SJCRH30 (cell line): Measurements from ENCODE around the gene PAPLN. TPM values are rescaled to one million over a fixed set of nuclear protein-coding genes. Genes with fewer than 3 reads are reported as not detected.

Experiments
- DNase-seq, 2 experiments: peaks; one replicate each; pipeline ENCODE4 v3.0.0-alpha.2; 2015 to 2020
- H3K27ac ChIP-seq: fragments of 250-450 bp; sonication (Bioruptor Pico); 2 replicates; pipeline ENCODE4 v1.5.1; 2020; ENCODE audit warnings: mild to moderate bottlenecking, moderate library complexity
- H3K27me3 ChIP-seq: fragments of 250-450 bp; sonication (Bioruptor Pico); 2 replicates; pipeline ENCODE4 v1.5.1; 2020; ENCODE audit warnings: mild to moderate bottlenecking, moderate library complexity
- H3K36me3 ChIP-seq: fragments of 250-450 bp; sonication (Bioruptor Pico); 2 replicates; pipeline ENCODE4 v1.5.1; 2020; ENCODE audit warnings: mild to moderate bottlenecking, moderate library complexity
- H3K4me1 ChIP-seq: fragments of 250-450 bp; sonication (Bioruptor Pico); 2 replicates; pipeline ENCODE4 v1.5.1; 2020; ENCODE audit warnings: mild to moderate bottlenecking, moderate library complexity
- H3K4me3 ChIP-seq: fragments of 250-450 bp; sonication (Bioruptor Pico); 2 replicates; pipeline ENCODE4 v1.5.1; 2020; ENCODE audit warnings: mild to moderate bottlenecking, moderate library complexity
- H3K9me3 ChIP-seq: fragments of 250-450 bp; sonication (Bioruptor Pico); replicated peaks from 2 replicates; pipeline ENCODE4 v1.5.1; 2020; ENCODE audit warnings: mild to moderate bottlenecking, moderate library complexity
- total RNA-seq: library from RNA; depleted of rRNA; stranded (reverse); fragments of >200 nt; shearing (Covaris generic); gene quantifications from 2 replicates; pipeline ENCODE4 v1.2.3, GENCODE V29; 2014

The PAPLN gene
- total RNA-seq, 1 experiment from 2014 or later = not detected

- peaks cover 2% of the 10 kb centered on the region; the same call in 1 of the 2 replicates for H3K36me3 ChIP-seq
- no peak overlapping the region for H3K4me3 ChIP-seq
- DNase-seq = no peak
- H3K4me1 ChIP-seq = no peaks in the 10 kb centered on the region
- no peaks in the 10 kb centered on the region for H3K9me3 ChIP-seq
- H3K27me3 ChIP-seq = no peaks in the 10 kb centered on the region
- no peak overlapping the region for H3K27ac ChIP-seq
Measured at GRCh38 chr14:73269729-73270531, 32.6 kb downstream of the PAPLN start.

- no peaks in the 10 kb centered on the region for H3K9me3 ChIP-seq
- H3K36me3 ChIP-seq = peaks cover 2% of the 10 kb centered on the region; the same call in 1 of the 2 replicates
- no peaks in the 10 kb centered on the region for H3K4me1 ChIP-seq
- no peak overlapping the region for H3K4me3 ChIP-seq
- no peak overlapping the region for H3K27ac ChIP-seq
- DNase-seq = no peak
- H3K27me3 ChIP-seq = no peaks in the 10 kb centered on the region
Measured at GRCh38 chr14:73272393-73272792, 35.1 kb downstream of the PAPLN start.

- no peaks in the 10 kb centered on the region for H3K9me3 ChIP-seq
- no peaks in the 10 kb centered on the region for H3K4me1 ChIP-seq
- DNase-seq = no peak
- peaks cover 2% of the 10 kb centered on the region; the same call in 1 of the 2 replicates for H3K36me3 ChIP-seq
- H3K27ac ChIP-seq = no peak overlapping the region
- no peak overlapping the region for H3K4me3 ChIP-seq
- no peaks in the 10 kb centered on the region for H3K27me3 ChIP-seq
Measured at GRCh38 chr14:73273799-73274198, 36.5 kb downstream of the PAPLN start.

DNA sequence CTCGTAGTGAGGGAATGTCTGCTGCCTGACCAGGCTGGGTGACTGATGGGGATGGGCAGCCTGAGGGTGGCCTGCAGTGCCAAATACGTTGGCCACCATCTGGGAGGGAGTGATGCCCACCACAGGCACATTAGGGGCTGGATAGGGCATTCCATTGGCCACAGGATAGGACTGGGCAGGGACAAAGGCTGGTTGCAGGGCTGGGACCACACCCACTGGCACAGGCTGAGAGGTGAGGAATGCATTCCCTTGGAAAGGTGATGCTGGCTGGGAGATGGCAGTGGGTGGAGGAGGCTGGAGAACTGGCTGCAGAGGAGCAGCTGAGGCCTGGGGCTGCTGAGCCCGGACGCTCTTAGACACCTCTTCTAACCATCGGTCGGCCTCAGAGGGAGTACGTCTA is 39.5 kb downstream of the PAPLN start:
- no peak for DNase-seq
- Histone ChIP-seq H3K36me3 (peaks cover 5% of the 10 kb centered on the region; the same call in 1 of the 2 replicates), H3K9me3 (no peaks in the 10 kb centered on the region), H3K4me3 (no peak overlapping the region), H3K27ac (no peak overlapping the region), H3K27me3 (no peaks in the 10 kb centered on the region), H3K4me1 (no peaks in the 10 kb centered on the region)

GRCh38 chr14:73277376-73277775 is 40.1 kb downstream of the PAPLN start:
- no peak for DNase-seq
- Histone ChIP-seq H3K27me3 (no peaks in the 10 kb centered on the region), H3K27ac (no peak overlapping the region), H3K36me3 (peaks cover 5% of the 10 kb centered on the region; the same call in 1 of the 2 replicates), H3K4me3 (no peak overlapping the region), H3K4me1 (no peaks in the 10 kb centered on the region), H3K9me3 (no peaks in the 10 kb centered on the region)

GRCh38 chr14:73280903-73281302 is 43.6 kb downstream of the PAPLN start:
- H3K4me1 ChIP-seq = no peaks in the 10 kb centered on the region
- DNase-seq = no peak
- H3K27ac ChIP-seq = no peak overlapping the region
- H3K27me3 ChIP-seq = no peaks in the 10 kb centered on the region
- H3K36me3 ChIP-seq = peaks cover 2% of the 10 kb centered on the region; the same call in 1 of the 2 replicates
- H3K4me3 ChIP-seq = no peak overlapping the region
- no peaks in the 10 kb centered on the region for H3K9me3 ChIP-seq

DNA sequence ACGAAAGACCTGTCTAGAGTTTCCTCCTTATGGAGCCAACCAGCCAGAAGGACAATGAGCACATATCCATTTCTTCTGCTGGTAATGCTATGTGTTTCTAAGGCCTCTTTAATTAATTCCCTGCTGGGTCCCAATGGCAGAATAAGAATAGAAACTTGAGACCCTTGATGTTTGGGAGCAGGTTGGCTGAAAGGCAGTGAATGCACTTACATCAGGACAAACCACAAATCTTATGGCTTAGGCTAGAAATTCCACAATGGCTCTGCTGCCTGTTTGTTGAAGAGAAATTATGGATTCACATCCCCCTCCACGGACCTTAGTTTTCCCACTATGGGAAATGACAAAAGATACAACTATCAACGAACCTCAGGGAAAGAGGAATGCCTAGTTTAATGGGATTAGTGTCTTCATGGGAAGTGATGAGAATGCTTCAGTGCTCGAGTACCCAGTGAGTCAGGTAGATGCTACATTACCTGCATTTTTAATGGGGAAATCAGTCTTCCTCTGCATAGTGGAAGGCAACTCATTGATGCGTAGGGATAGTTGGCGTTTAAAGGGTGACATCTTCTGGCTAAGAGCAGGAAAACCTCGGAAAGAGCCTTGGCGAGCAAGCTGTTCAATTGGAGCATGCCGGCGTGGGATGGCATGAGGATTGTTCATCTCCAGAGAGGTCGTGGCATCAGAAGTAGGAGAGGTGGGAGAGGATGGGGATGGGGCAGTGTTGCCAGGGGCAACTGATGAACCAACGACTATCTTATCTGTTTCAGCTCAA is 46.5 kb downstream of the PAPLN start:
- DNase-seq = no peak
- Histone ChIP-seq H3K9me3 (no peaks in the 10 kb centered on the region), H3K27me3 (no peaks in the 10 kb centered on the region), H3K4me3 (no peak overlapping the region), H3K36me3 (peaks cover 2% of the 10 kb centered on the region; the same call in 1 of the 2 replicates), H3K27ac (no peak overlapping the region), H3K4me1 (no peaks in the 10 kb centered on the region)

DNA sequence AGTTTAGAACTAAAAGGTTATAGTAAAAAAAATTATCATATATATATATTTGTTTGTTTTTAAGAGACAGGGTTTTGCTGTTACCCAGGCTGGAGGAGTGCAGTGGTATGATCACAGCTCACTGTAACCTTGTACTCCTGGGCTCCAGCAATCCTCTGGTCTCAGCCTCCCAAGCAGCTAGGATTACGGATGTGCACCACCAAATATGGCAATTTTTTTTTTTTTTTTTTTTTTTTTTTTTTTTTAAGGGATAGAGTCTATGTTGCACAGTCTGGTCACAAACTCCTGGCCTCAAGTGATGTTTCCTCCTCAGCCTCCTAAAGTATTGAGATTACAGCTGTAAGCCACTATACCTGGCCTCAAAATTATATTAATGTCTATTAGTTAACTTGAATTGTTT is 48.7 kb downstream of the PAPLN start:
- Histone ChIP-seq H3K4me3 (no peak overlapping the region), H3K36me3 (peaks cover 2% of the 10 kb centered on the region; the same call in 1 of the 2 replicates), H3K27me3 (no peaks in the 10 kb centered on the region), H3K4me1 (no peaks in the 10 kb centered on the region), H3K27ac (no peak overlapping the region), H3K9me3 (no peaks in the 10 kb centered on the region)
- no peak for DNase-seq

- H3K4me1 ChIP-seq = no peaks in the 10 kb centered on the region
- DNase-seq = no peak
- H3K27me3 ChIP-seq = no peaks in the 10 kb centered on the region
- H3K4me3 ChIP-seq = no peak overlapping the region
- no peak overlapping the region for H3K27ac ChIP-seq
- H3K9me3 ChIP-seq = no peaks in the 10 kb centered on the region
- H3K36me3 ChIP-seq = no peaks in the 10 kb centered on the region; the same call in 1 of the 2 replicates
Measured at GRCh38 chr14:73286598-73286997, 49.3 kb downstream of the PAPLN start.

DNA sequence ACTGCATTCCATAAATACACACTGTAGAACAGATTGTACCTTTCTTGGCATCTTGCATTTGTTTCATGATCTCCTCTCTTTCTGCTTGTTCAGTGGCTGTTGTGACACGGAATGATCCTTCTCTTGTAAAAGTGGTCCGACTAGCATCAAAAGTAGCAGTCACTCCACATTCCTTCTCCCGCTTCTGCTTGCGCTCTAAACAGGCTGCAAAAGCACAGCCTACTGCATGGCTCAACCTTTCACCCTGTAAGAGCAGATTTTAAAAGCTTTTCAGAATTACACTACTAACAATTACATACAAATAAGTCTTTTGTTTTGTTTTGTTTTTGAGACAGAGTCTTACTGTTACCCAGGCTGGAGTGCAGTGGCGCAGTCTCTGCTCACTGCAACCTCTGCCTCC is 49.8 kb downstream of the PAPLN start:
- Histone ChIP-seq H3K27ac (no peak overlapping the region), H3K27me3 (no peaks in the 10 kb centered on the region), H3K36me3 (no peaks in the 10 kb centered on the region; the same call in 1 of the 2 replicates), H3K4me1 (no peaks in the 10 kb centered on the region), H3K9me3 (no peaks in the 10 kb centered on the region), H3K4me3 (no peak overlapping the region)
- no peak for DNase-seq

DNA sequence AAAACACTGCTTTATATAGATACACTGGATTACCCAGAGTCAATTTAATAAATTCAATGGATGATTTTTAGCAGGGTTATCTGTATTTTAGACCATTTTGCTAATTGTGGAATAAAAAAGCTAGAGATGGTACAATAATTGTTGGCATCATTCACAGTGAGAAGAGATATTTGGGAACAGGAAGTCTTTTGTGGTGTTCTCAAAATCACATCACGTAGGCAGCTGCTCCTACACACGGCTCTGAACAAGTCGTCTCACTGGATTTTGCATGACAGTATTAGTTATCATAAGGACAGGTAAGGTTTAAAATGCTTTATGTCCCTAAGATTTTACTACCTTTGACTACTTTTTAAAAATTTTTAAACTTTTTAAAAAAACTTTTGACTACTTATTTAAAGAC is 52.0 kb downstream of the PAPLN start:
- H3K4me1 ChIP-seq = no peaks in the 10 kb centered on the region
- no peak overlapping the region for H3K4me3 ChIP-seq
- H3K27ac ChIP-seq = no peak overlapping the region
- no peaks in the 10 kb centered on the region for H3K36me3 ChIP-seq
- no peaks in the 10 kb centered on the region for H3K27me3 ChIP-seq
- H3K9me3 ChIP-seq = no peaks in the 10 kb centered on the region
- no peak for DNase-seq

GRCh38 chr14:73289729-73290128 is 52.4 kb downstream of the PAPLN start:
- Histone ChIP-seq H3K27me3 (no peaks in the 10 kb centered on the region), H3K27ac (no peak overlapping the region), H3K4me3 (no peak overlapping the region), H3K4me1 (no peaks in the 10 kb centered on the region), H3K9me3 (no peaks in the 10 kb centered on the region), H3K36me3 (no peaks in the 10 kb centered on the region)
- no peak for DNase-seq

DNA sequence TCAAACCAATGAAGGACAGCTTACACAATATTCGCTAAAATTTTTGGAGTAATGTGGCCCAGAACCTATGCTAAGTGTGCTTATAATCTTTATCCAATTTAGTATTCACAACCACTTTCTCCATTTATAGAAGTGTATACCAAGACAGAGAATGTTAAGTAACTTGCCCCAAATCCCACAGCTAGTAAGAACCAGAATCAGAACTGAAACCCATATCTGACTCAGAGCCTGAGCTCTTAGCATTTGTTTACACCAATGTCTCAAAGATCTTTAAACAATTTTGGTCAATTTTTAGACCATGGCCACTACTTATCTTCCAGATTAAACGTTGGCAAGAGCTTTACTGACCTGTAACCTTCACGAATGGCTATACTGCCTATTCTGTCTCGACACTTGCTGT is 53.0 kb downstream of the PAPLN start:
- no peaks in the 10 kb centered on the region for H3K36me3 ChIP-seq
- no peaks in the 10 kb centered on the region for H3K27me3 ChIP-seq
- no peak overlapping the region for H3K27ac ChIP-seq
- no peaks in the 10 kb centered on the region for H3K9me3 ChIP-seq
- no peak for DNase-seq
- no peak overlapping the region for H3K4me3 ChIP-seq
- no peaks in the 10 kb centered on the region for H3K4me1 ChIP-seq

DNA sequence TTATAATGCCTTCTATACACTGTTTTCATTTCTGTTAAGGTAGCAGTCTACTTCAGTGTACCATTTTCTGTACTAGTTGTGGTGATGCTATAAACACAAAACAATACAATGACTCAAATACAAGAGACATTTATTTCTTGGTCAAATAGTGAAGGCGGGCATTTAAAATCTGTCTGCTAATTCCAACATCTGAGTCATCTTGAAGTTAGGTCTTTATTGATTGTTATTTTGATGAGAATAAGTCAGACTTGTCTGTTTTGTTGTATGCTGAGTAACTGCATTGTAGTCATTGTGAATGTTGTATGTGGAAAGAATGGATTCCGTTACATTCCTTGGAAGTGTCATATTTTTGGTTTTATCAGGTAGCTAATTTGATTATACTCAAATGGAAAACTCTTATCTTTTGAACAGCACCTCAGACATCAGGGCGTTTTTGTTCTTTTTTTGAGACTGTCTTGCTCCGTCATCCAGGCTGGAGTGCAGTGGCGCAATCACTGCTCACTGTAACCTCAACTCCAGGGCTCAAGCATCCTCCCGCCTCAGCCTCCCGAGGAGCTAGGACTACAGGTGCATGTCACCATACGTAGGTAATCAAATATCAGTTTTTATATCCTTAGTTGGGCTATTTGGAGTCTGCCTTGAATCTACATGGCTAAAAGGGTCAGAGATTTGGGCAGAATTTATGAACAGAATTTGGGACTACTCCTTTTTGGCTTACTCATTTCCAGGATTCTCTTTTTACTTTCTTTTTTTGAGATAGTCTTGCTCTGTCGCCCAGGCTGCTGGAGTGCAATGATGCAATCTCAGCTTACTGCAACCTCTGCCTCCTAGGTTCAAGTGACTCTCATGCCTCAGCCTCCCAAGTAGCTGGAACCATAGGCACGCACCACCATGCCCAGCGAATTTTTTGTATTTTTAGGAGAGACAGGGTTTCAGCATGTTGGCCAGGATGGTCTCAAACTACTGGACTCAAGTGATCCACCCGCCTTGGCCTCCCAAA is 56.8 kb downstream of the PAPLN start:
- no peak overlapping the region for H3K27ac ChIP-seq
- no peaks in the 10 kb centered on the region for H3K27me3 ChIP-seq
- no peak for DNase-seq
- no peak overlapping the region for H3K4me3 ChIP-seq
- H3K36me3 ChIP-seq = no peaks in the 10 kb centered on the region
- no peaks in the 10 kb centered on the region for H3K4me1 ChIP-seq
- H3K9me3 ChIP-seq = no peaks in the 10 kb centered on the region
